Esophagus squamous epithelium (tissue), 5 donors: ENCODE measurements around the gene STEAP1B. TPM values are rescaled to one million over a fixed set of nuclear protein-coding genes. Genes with fewer than 3 reads are reported as not detected.
"Not testable (repeated sequence)": the region's sequence is repeated elsewhere in the genome, so short reads cannot be mapped to it uniquely, and the experiment has no call there.

Experiments
- DNase-seq: peaks from one replicate; lab custom pipeline; 2025; lab: John Stamatoyannopoulos, UW
- H3K27ac ChIP-seq, 4 donors: fragments of 200-600 bp; sonication (generic); one replicate each; pipeline ENCODE4 v1.5.1; 2016 to 2019; ENCODE audit warnings: mild to moderate bottlenecking in 1 of 4
- H3K27me3 ChIP-seq, 4 donors: fragments of 200-600 bp; sonication (generic); 1 replicate in 3 of 4; 2 replicates in 1 of 4; pipeline versions ENCODE4 v1.5.1 to v1.6.0; 2017 to 2021; ENCODE audit warnings: antibody characterized with exemption in 1 of 4
- H3K36me3 ChIP-seq, 3 donors: fragments of 200-600 bp; sonication (generic); one replicate each; pipeline ENCODE4 v1.5.1; 2016 to 2019
- H3K4me1 ChIP-seq, 3 donors: fragments of 200-600 bp; sonication (generic); one replicate each; pipeline ENCODE4 v1.5.1; 2017 to 2019
- H3K4me3 ChIP-seq, 4 donors: fragments of 200-600 bp; sonication (generic); 1 replicate in 3 of 4; 2 replicates in 1 of 4; pipeline ENCODE4 v1.5.1; 2016 to 2019; ENCODE audit warnings: mild to moderate bottlenecking in 2 of 4, moderate library complexity in 1 of 4
- H3K9me3 ChIP-seq, 3 donors: fragments of 200-600 bp; sonication (generic); one replicate each; pipeline ENCODE4 v1.5.1; 2016 to 2019
- POLR2A ChIP-seq, 4 donors: fragments of 450-650 bp; IDR thresholded peaks; one replicate each; pipeline ENCODE4 v1.6.1; 2017; ENCODE audit warnings: antibody characterized with exemption in 4 of 4, mild to moderate bottlenecking in 4 of 4, moderate library complexity in 3 of 4
- WGBS, 2 donors: methylation state at CpG; one replicate each; pipeline ENCODE4 v1.1.5; 2018; 5-methylcytosine and 5-hydroxymethylcytosine counted together
- intact Hi-C: fragments of 100-400 bp; cut with DNase I; formaldehyde crosslinking; loops from one replicate; pipeline ENCODE4 v1.15.0; 2022
- total RNA-seq, 4 donors: library from RNA; depleted of rRNA; stranded (reverse); fragments of >200 nt; gene quantifications; one replicate each; pipeline ENCODE4 v1.1.0, GENCODE V29; 2016
- TF ChIP-seq, protein P1 (sequence below), 6 experiments: fragments of 450-650 bp in 4 of 6; fragments of 200-600 bp in 2 of 6; sonication (generic) in 2 of 6; IDR thresholded peaks; one replicate each; pipeline ENCODE4 v1.5.1; 2016 to 2019; ENCODE audit warnings: antibody characterized with exemption in 6 of 6, mild to moderate bottlenecking in 4 of 6, moderate library complexity in 4 of 6
- donor health status: DM: yes; HTN: yes; CAD: no.

The STEAP1B gene
- total RNA-seq, 4 donors from 2014 or later = 0.29 to 13.1 (median 0.69) TPM

DNA sequence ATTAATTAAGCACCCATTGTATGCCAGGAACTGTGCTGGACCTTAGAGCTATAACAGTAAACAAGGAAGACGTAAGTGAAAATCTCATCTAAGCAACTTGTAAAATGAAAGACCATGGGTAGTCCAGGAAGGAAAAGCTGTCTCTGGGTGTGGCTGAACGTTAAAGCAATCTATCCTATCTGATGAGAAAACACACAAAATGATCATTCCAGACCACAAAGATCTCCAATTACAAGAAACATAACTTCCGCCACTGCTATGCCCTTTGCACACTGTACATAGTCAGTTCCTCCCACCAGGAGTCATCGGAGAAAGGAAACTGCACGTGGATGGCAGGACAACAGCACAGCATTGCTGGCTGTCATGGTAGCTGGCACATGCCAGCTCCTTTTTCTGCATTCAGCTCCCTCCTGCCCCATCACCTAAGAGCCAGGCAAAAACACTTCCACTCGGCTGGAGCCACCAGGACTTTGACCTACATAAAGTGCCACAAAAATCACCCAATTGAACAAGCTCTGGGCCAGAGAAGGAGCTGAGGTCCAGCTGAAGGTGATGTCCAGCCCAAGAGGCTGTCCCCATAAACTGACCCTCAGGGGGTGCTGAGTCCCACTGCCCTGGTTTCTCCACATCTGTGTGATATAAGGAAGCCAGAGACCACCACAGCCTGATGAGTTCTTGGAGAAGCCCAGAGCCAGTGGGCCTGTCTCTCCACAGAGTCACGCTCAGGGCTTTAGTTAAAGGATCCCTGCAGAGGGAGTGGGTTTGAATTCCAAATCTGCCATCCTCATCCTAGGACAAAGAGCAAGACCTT is 56.4 kb downstream of the STEAP1B start:
- TF ChIP-seq, protein P1, sequence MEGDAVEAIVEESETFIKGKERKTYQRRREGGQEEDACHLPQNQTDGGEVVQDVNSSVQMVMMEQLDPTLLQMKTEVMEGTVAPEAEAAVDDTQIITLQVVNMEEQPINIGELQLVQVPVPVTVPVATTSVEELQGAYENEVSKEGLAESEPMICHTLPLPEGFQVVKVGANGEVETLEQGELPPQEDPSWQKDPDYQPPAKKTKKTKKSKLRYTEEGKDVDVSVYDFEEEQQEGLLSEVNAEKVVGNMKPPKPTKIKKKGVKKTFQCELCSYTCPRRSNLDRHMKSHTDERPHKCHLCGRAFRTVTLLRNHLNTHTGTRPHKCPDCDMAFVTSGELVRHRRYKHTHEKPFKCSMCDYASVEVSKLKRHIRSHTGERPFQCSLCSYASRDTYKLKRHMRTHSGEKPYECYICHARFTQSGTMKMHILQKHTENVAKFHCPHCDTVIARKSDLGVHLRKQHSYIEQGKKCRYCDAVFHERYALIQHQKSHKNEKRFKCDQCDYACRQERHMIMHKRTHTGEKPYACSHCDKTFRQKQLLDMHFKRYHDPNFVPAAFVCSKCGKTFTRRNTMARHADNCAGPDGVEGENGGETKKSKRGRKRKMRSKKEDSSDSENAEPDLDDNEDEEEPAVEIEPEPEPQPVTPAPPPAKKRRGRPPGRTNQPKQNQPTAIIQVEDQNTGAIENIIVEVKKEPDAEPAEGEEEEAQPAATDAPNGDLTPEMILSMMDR (IDR thresholded peaks at IDR 0.05) = no peak
- TF ChIP-seq POLR2A (IDR thresholded peaks at IDR 0.05) = no peak
- Histone ChIP-seq H3K4me3 (no peak overlapping the region), H3K9me3 (no peaks in the 10 kb centered on the region), H3K27me3 (no peaks in the 10 kb centered on the region), H3K4me1 (peaks cover 24 to 39% (median 31%) of the 10 kb centered on the region in 3 donors), H3K36me3 (no peaks in the 10 kb centered on the region), H3K27ac (peak overlapping the region; percentile 27 to 76 (median 55))
- intact Hi-C loops = no loop called here
- DNase-seq = no peak
- 60 to 68% methylated on average over 6 of the region's 7 CpGs for WGBS, 2 donors

DNA sequence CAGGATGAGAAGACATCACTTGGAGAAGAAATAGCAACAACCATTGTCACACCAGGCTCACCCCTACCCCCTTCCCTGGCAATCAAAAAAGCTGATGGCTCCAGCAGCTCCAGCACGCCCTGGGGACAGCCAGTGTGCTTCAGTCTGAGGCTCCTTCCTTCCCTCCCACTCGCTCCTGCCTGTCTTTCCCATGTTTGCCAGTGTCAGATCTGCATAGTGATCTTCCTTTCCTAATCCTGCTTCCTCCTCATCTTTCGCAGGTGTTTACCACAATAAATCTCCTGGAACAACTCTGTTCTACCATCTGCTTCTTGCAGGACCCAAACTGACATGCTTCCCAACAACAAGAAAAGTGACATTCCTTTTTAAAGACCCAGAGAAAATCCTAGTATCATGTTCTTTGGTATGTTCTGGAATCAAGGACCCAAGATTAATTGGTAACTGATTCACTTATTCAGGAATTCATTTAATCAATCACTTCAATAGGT is 57.1 kb downstream of the STEAP1B start:
- H3K9me3 ChIP-seq = no peaks in the 10 kb centered on the region
- no peak for DNase-seq
- 73 to 83% methylated on average over 3 of the region's 3 CpGs for WGBS, 2 donors
- H3K4me3 ChIP-seq = no peak overlapping the region
- no peaks in the 10 kb centered on the region for H3K36me3 ChIP-seq
- TF ChIP-seq, protein P1 (IDR thresholded peaks at IDR 0.05) = no peak
- no peak for TF ChIP-seq POLR2A (IDR thresholded peaks at IDR 0.05)
- peaks cover 24 to 39% (median 31%) of the 10 kb centered on the region in 3 donors for H3K4me1 ChIP-seq
- intact Hi-C loops = no loop called here
- no peaks in the 10 kb centered on the region for H3K27me3 ChIP-seq
- H3K27ac ChIP-seq = no peak overlapping the region

DNA sequence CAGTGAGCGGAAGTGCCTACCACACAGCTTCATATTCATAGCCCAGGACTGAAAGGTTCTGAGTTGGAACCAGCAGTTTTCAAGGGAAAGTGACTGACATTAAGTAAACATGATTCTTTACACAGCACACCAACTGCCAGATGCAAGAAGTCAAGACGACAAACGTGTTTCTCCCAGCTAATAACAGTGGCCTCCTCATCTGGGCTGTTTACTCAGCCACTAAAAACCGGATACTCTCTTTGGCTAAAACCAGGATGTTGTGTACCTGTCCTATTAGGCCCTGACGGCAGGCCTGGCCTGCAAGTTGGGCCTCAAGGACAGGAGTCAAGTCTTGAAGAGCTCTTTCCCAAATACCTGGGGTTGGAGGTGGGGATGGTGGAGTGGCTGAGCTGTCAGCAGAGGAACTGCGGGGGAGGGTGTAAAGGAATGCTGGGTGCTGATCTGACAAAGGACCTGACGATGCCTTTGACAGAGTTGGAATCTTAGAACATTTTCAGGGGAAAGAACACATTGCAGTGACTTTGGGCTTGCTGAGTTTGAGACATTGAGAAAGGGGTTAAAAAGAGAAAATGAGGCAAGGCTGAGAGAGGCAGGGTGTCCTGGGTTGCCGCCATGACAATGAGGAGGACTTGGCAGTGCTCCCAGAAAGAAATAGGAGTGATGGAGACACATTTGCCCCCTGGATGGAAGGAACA is 57.7 kb downstream of the STEAP1B start:
- Histone ChIP-seq H3K4me3 (no peak overlapping the region), H3K27me3 (no peaks in the 10 kb centered on the region), H3K9me3 (no peaks in the 10 kb centered on the region), H3K27ac (no peak overlapping the region), H3K36me3 (no peaks in the 10 kb centered on the region), H3K4me1 (peaks cover 24 to 39% (median 31%) of the 10 kb centered on the region in 3 donors)
- intact Hi-C loops = no loop called here
- 71 to 74% methylated on average over 8 of the region's 8 CpGs for WGBS, 2 donors
- no peak for DNase-seq
- TF ChIP-seq, protein P1 (IDR thresholded peaks at IDR 0.05) = no peak
- TF ChIP-seq POLR2A (IDR thresholded peaks at IDR 0.05) = no peak

DNA sequence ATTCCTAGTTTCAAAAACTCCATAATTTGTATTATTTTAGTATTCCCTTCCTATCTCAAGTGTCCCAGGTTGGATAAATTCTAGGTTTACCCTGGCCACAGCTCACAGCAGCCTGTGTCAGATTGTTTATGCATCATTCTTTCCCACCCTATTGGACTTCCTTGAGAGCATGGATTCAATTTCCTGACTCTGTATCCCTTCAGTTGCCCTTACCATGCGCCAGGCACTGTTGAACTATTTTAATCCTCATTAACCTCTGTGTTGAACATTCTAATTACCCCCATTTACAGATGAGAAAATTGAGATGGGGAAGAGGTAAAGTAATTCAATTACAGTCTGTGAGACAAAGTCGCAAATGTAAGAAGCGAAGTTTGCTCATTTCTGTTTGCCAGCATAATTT is 58.8 kb downstream of the STEAP1B start:
- Histone ChIP-seq H3K4me1 (peaks cover 22 to 34% (median 29%) of the 10 kb centered on the region in 3 donors), H3K9me3 (no peaks in the 10 kb centered on the region), H3K4me3 (no peak overlapping the region), H3K27me3 (no peaks in the 10 kb centered on the region), H3K27ac (no peak overlapping the region), H3K36me3 (no peaks in the 10 kb centered on the region)
- intact Hi-C loops = no loop called here
- TF ChIP-seq POLR2A (IDR thresholded peaks at IDR 0.05) = no peak
- TF ChIP-seq, protein P1 (IDR thresholded peaks at IDR 0.05) = no peak
- WGBS, 2 donors = 89 to 92% methylated on average over 3 of the region's 3 CpGs
- DNase-seq = no peak

DNA sequence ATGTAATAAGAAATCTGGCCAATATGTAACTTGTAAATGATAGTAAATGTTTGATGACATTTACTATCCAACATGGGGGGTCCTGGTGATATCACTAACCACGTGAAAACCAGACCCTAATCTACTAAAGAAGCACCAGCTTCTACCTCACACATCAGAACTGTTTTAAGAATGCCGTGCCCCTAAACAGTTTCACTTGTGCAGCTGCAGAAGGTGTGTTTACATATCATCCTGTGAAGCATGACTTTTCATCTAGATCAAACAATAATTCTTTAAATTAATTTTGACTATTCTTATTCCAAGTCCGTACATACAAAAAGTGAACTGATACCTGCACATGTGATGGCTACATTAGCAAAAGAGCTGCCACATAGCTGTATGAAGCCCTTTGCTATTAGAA is 61.0 kb downstream of the STEAP1B start:
- no peak for DNase-seq
- no peaks in the 10 kb centered on the region for H3K36me3 ChIP-seq
- H3K4me1 ChIP-seq = peaks cover 3 to 18% (median 13%) of the 10 kb centered on the region in 3 donors
- TF ChIP-seq, protein P1 (IDR thresholded peaks at IDR 0.05) = no peak
- no peak for TF ChIP-seq POLR2A (IDR thresholded peaks at IDR 0.05)
- no peak overlapping the region for H3K4me3 ChIP-seq
- H3K27me3 ChIP-seq = no peaks in the 10 kb centered on the region
- no peaks in the 10 kb centered on the region for H3K9me3 ChIP-seq
- no peak overlapping the region for H3K27ac ChIP-seq
- 69 to 79% methylated on average over 3 of the region's 3 CpGs for WGBS, 2 donors
- intact Hi-C loops = no loop called here

DNA sequence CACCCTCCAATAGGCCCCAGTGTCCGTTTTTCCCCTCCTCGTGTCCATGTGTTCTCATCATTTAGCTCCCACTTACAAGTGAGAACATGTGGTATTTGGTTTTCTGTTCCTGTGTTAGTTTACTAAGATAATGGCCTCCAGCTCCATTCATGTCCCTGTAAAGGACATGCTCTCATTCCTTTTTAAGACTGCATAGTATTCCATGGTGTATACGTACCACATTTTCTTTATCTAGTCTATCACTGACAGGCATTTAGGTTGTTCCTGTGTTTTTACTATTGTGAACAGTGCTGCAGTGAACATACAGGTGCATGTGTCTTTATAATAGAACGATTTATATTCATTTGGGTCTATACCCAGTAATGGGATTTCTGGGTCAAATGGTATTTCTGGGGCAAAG is 63.4 kb downstream of the STEAP1B start:
- 86 to 88% methylated on average over 4 of the region's 4 CpGs for WGBS, 2 donors
- DNase-seq, intact Hi-C loops, H3K27me3 ChIP-seq, H3K9me3 ChIP-seq, H3K27ac ChIP-seq, H3K4me3 ChIP-seq, H3K36me3 ChIP-seq: not testable (repeated sequence)
- peaks cover 0 to 27% (median 5%) of the 10 kb centered on the region in 3 donors for H3K4me1 ChIP-seq
